Measurements from ENCODE around the gene PCDHGB3.
"Not testable (repeated sequence)": the region's sequence is repeated elsewhere in the genome, so short reads cannot be mapped to it uniquely, and the experiment has no call there.

The PCDHGB3 gene

DNA sequence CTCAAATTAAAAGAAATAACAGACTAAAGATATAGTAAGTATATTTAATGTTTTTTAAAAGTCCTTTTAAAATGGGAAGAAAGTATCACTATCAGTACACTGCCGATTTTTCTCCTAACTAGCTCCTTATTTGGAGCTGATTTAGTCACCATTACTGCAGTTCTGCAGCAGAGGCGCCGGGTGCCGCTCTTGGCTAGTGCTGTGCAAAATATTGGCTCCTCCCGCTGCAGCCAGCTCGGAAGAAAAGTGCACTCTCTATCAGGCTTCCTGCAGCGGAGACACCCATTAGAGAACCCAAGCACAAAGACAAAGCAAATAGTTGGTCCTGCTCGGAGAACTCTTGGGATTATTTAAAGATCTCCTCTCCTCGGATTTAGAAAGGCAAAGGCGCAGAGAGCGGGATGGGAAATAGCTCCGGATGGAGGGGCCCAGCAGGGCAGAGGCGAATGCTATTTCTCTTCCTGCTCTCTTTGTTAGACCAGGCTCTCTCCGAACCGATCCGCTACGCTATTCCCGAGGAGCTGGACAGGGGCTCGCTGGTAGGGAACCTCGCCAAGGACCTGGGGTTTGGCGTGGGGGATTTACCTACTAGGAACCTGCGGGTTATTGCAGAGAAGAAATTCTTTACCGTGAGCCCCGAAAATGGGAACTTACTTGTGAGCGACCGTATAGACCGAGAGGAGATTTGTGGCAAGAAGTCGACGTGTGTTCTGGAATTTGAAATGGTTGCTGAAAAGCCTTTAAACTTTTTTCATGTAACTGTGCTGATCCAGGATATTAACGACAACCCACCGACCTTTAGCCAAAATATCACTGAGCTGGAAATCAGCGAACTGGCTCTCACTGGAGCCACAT is at the start of gene PCDHGB3:
Gene PCDHGB3, plus strand, starts transcription at position 249 of the 855 bp plus-strand sequence. Its CDS starts 153 bp downstream, at position 402.
- TF ChIP-seq, protein P1, sequence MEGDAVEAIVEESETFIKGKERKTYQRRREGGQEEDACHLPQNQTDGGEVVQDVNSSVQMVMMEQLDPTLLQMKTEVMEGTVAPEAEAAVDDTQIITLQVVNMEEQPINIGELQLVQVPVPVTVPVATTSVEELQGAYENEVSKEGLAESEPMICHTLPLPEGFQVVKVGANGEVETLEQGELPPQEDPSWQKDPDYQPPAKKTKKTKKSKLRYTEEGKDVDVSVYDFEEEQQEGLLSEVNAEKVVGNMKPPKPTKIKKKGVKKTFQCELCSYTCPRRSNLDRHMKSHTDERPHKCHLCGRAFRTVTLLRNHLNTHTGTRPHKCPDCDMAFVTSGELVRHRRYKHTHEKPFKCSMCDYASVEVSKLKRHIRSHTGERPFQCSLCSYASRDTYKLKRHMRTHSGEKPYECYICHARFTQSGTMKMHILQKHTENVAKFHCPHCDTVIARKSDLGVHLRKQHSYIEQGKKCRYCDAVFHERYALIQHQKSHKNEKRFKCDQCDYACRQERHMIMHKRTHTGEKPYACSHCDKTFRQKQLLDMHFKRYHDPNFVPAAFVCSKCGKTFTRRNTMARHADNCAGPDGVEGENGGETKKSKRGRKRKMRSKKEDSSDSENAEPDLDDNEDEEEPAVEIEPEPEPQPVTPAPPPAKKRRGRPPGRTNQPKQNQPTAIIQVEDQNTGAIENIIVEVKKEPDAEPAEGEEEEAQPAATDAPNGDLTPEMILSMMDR (IDR thresholded peaks at IDR 0.05; ENCODE audit: insufficient read depth, low read length, missing control alignments): peak; percentile 40
- ChIA-PET CTCF (interaction anchor here (0.5 to 3.8 kb wide), 45 partner anchors 9 to 198 kb away, joined by 3 to 99 read pairs (median 4); partner anchors contain the start of genes PCDHGA1, PCDHGA10, PCDHGA11 and PCDHGA12), POLR2A (interaction anchor here (0.6 to 2.2 kb wide), 2 partner anchors 188 to 194 kb away, joined by 3 to 9 read pairs; no protein-coding TSS in a partner anchor)
- no peak for DNase-seq (ENCODE audit: low read depth, low spot score)
- peak within 1 kb of the TSS; percentile 45 for H3K4me3 ChIP-seq (ENCODE audit: low read depth, low read length)

DNA sequence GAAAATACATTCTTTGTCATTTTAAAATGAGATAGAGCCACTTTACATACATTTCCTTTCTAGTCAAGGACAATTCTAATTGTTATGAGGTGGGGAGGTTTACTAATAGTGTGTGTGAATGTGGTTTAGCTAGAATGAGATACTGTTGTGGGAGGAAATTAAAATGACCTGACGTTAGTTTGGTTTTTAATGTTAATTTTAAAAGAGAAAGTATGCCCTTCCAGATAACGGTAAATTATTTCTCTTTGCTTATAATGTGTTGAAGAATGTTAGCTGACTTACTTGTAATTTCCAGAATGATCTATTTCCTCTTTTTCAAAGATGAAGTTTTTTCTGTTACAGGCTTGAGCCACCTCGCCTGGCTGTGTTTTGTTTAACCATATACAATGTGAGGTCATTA is 47.8 kb upstream of the PCDHGB3 start:
- H3K4me3 ChIP-seq (ENCODE audit: low read depth, low read length): no peak overlapping the region
- POLR2A ChIA-PET: no interaction called here
- DNase-seq (ENCODE audit: low read depth, low spot score): no peak
- CTCF ChIA-PET: interaction anchor here (0.8 to 5.6 kb wide), 9 partner anchors 7 to 245 kb away, joined by 3 to 77 read pairs (median 4); partner anchors contain the start of genes PCDHB14, PCDHGA1 and PCDHGA12
- TF ChIP-seq, protein P1 (IDR thresholded peaks at IDR 0.05; ENCODE audit: insufficient read depth, low read length, missing control alignments): no peak

GRCh38 chr5:141326088-141326854 is 43.8 kb upstream of the PCDHGB3 start:
- CTCF ChIA-PET: interaction anchor here (1.5 to 13.4 kb wide), 13 partner anchors 8 to 241 kb away, joined by 4 to 209 read pairs (median 11); partner anchors contain the start of genes PCDHGA12, PCDHGA2, PCDHGA3 and PCDHGA5
- peak overlapping the region; percentile 64 for H3K4me3 ChIP-seq (ENCODE audit: low read depth, low read length)
- POLR2A ChIA-PET: no interaction called here
- no peak for DNase-seq (ENCODE audit: low read depth, low spot score)
- TF ChIP-seq, protein P1 (IDR thresholded peaks at IDR 0.05; ENCODE audit: insufficient read depth, low read length, missing control alignments): peak; percentile 70

- no peak overlapping the region for H3K4me3 ChIP-seq (ENCODE audit: low read depth, low read length)
- ChIA-PET CTCF (interaction anchor here (1.1 to 13.4 kb wide), 14 partner anchors 8 to 244 kb away, joined by 3 to 209 read pairs (median 9); partner anchors contain the start of genes PCDHB12, PCDHGA2, PCDHGB1 and PCDHGB3), POLR2A (no interaction called here)
- no peak for DNase-seq (ENCODE audit: low read depth, low spot score)
- TF ChIP-seq, protein P1 (IDR thresholded peaks at IDR 0.05; ENCODE audit: insufficient read depth, low read length, missing control alignments): no peak
Observed at GRCh38 chr5:141328231-141328630, 41.8 kb upstream of the PCDHGB3 start.

DNA sequence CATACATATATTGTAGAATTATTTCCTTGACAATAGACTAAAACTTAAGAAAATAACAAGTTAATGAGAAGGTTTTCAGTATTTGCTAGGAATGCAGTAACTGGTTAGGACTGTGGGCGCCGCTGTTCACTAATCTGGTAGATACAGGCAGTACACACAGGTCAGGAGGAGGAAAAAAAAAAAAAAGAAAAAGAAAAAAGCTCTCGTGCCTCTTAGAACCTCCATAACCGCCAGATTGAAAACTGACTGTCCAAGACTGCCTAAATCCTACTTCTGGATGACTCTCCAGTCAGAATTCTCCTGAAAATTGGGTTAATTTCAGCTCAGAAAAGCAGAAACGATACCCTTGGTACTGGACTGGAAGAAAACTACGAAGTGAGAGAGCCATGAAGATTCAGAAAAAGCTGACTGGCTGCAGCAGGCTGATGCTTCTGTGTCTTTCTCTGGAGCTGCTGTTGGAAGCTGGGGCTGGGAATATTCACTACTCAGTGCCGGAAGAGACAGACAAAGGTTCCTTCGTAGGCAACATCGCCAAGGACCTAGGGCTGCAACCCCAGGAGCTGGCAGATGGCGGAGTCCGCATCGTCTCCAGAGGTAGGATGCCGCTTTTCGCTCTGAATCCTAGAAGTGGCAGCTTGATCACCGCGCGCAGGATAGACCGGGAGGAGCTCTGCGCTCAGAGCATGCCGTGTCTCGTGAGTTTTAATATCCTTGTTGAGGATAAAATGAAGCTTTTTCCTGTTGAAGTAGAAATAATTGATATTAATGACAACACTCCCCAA is 39.6 kb upstream of the PCDHGB3 start, which contains the start of gene PCDHGA1:
Gene PCDHGA1, plus strand, starts transcription at position 216 of the 782 bp plus-strand sequence.
- DNase-seq (ENCODE audit: low read depth, low spot score): no peak
- H3K4me3 ChIP-seq (ENCODE audit: low read depth, low read length): peak within 1 kb of the TSS; percentile 47
- TF ChIP-seq, protein P1 (IDR thresholded peaks at IDR 0.05; ENCODE audit: insufficient read depth, low read length, missing control alignments): peak; percentile 42
- CTCF ChIA-PET: interaction anchor here (0.7 to 13.4 kb wide), 19 partner anchors 9 to 237 kb away, joined by 3 to 209 read pairs (median 6); partner anchors contain the start of genes PCDHGA2, PCDHGA3, PCDHGA4 and PCDHGB1
- POLR2A ChIA-PET: interaction anchor here (1.4 kb wide), 1 partner anchor 10 kb away, joined by 7 read pairs; the partner anchor contains the start of gene TAF7

DNA sequence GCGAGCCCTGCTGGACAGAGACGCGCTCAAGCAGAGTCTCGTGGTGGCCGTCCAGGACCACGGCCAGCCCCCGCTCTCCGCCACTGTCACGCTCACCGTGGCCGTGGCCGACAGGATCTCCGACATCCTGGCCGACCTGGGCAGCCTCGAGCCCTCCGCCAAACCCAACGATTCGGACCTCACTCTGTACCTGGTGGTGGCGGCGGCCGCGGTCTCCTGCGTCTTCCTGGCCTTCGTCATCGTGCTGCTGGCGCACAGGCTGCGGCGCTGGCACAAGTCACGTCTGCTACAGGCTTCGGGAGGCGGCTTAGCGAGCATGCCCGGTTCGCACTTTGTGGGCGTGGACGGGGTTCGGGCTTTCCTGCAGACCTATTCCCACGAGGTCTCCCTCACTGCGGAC is 37.5 kb upstream of the PCDHGB3 start:
- POLR2A ChIA-PET; H3K4me3 ChIP-seq (ENCODE audit: low read depth, low read length); DNase-seq (ENCODE audit: low read depth, low spot score): not testable (repeated sequence)
- CTCF ChIA-PET: interaction anchor here (0.7 to 13.4 kb wide), 7 partner anchors 8 to 231 kb away, joined by 3 to 209 read pairs (median 4); partner anchors contain the start of genes PCDHGA3, PCDHGB3 and TAF7
